ENCODE measurements around the gene DTNA.
"Not testable (repeated sequence)": the region's sequence is repeated elsewhere in the genome, so short reads cannot be mapped to it uniquely, and the experiment has no call there.

Gene DTNA

GRCh38 chr18:34709750-34710441 is at the start of gene DTNA:
Gene DTNA (plus strand): TSS chr18:34710298. CDS start chr18:34755977, 45,679 bp downstream.
- peak; percentile 93 for DNase-seq (ENCODE audit: low spot score)

GRCh38 chr18:34660572-34660971 is 49.5 kb upstream of the DTNA start:
- DNase-seq (ENCODE audit: low spot score) = peak; percentile 18

- DNase-seq (ENCODE audit: low spot score) = peak; percentile 80
These were observed 48.5 kb upstream of the DTNA start for GRCh38 chr18:34661464-34662087.

GRCh38 chr18:34676816-34677574 is 33.1 kb upstream of the DTNA start:
- DNase-seq (ENCODE audit: low spot score) = no peak

GRCh38 chr18:34689750-34690149 is 20.3 kb upstream of the DTNA start:
- DNase-seq (ENCODE audit: low spot score) = not testable (repeated sequence)

DNA sequence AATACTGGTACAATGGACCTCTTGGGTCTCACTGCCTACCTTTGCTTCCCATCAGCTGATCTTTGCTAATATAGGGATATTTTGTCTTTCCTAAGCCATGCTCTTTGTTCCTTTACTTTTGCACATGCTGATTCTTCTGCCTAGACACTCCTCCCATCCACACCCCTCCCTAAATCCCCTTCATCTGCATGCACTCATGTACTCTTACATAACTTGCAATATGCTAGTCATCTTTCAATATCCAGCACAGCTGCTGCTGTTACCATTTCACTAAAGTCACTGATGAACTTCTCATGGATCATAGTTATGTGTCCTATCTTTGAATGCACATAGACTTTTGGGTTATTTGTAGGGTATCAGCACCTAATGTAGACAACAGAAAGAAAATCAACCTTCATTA is 18.5 kb upstream of the DTNA start:
- DNase-seq (ENCODE audit: low spot score) = no peak

- DNase-seq (ENCODE audit: low spot score) = no peak
These were observed 15.4 kb upstream of the DTNA start for GRCh38 chr18:34694591-34695165.

DNA sequence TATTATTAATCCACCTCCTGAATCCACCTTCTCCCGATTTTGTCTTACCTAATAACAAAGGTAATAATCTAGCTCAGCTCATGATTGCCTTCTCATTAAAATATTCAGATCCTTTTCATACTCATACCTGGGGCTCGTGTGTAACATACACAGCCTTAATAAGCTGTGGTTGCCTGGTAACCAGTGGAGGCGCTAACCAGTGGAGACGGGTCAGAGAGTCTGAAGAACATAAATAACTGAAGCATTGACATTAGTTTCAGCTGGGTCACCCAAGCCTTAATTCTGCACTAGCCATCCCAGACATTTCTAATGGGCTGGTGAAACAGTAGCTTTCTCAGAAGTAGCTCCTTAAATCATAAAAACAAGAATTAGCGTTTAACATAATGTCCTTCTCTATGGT is 14.8 kb upstream of the DTNA start:
- no peak for DNase-seq (ENCODE audit: low spot score)

GRCh38 chr18:34696671-34697070 is 13.4 kb upstream of the DTNA start:
- DNase-seq (ENCODE audit: low spot score) = no peak

- DNase-seq (ENCODE audit: low spot score) = no peak
These were observed 12.9 kb upstream of the DTNA start for GRCh38 chr18:34697233-34697632.

- DNase-seq (ENCODE audit: low spot score) = no peak
These were observed 12.2 kb upstream of the DTNA start for GRCh38 chr18:34697891-34698290.

DNA sequence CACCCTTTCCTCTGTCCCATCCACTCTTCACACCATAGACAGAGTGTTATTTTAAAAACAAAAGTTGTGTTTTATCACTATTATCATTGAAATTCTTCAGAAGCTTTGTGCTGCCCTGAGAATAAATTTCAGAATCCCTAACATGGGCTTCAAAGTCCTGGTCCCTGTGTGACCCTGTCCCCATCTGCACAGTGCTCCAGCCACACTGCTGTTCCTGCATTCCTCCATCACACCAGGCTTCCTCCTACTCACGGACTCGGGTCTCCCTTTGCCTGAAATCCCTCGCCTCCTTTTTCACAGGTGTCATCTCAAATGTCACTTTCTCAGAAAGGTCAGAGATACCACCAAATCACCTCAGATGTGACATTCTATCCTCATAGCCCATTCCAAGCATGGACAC is 8.2 kb upstream of the DTNA start:
- DNase-seq (ENCODE audit: low spot score) = no peak

DNA sequence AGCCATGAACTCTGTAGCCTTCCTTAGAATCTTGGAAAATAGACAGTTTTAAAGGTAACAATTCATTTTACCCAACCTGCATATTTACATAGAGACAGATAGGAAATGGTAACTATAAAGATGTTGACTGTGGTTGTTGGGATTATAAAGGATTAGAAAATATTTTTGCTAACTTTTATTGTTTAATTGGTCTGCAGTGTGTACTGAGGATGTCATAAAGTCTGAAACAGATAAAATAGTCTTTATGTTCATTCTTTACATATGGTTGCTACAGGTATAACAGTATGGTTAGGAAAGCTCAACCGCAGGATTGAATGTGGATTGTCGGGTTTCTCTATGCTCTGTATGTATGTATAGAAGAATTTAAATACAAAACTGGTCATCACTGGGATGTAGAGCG is 7.3 kb upstream of the DTNA start:
- no peak for DNase-seq (ENCODE audit: low spot score)

GRCh38 chr18:34704074-34704473 is 6.0 kb upstream of the DTNA start:
- DNase-seq (ENCODE audit: low spot score) = no peak

GRCh38 chr18:34704823-34705222 is 5.3 kb upstream of the DTNA start:
- DNase-seq (ENCODE audit: low spot score) = no peak

DNA sequence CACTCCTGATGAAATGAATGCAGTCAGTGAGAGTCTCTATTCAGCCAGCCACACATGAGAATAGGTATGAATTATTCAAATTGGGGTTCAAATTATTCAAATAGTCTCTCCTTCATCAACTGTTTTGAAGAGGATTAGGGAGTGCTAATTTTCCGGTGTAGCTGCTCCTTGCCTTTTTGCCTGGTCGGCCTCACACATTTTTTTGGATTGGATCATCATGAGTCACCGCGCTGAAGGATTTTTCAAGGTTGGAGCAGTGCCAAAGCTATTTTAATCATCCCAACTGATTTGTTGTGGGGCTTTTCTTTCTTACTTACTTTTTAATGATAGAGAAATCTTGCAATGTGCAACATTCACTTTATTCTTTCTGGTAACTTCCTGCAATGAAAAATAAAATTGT is 2.4 kb upstream of the DTNA start:
- peak; percentile 62 for DNase-seq (ENCODE audit: low spot score)

- no peak for DNase-seq (ENCODE audit: low spot score)
These were observed 994 bp upstream of the DTNA start for GRCh38 chr18:34709104-34709503.

GRCh38 chr18:34710458-34710914 is 388 bp downstream of the DTNA start:
- peak; percentile 53 for DNase-seq (ENCODE audit: low spot score)

DNA sequence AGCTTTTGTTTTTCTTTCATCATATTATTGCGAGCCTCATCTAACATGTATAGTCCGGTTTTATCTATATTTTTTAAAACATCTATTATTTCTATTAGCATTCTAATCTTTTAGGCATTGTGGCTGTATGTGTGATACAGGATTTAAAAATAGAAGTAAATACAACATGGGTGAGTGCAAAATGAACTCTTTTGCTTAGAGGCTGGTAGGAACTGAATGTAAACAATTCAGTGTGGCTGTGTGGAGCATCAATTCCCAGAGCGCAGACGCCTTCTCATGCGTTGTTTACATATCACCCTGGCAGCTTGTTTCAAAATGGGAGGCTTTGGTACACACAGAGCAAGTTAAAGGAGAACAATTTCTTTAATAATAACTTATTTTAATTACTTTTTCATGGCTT is 836 bp downstream of the DTNA start:
- DNase-seq (ENCODE audit: low spot score) = peak; percentile 82

DNA sequence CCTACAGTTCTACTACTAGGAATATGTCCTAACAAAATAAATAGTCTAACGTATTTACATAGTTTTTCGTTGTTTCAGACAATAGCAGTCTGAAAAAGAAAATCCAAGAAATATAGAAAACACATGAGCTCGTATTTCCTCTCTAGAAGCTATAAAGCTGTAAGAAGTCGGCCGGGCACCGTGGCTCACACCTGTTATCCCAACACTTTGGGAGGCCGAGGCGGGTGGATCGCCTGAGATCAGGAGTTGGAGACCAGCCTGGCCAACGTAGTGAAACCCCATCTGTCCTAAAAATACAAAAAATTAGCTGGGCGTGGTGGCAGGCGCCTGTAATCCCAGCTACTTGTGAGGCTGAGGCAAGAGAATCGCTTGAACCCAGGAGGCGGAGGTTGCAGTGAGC is 6.0 kb downstream of the DTNA start:
- not testable (repeated sequence) for DNase-seq (ENCODE audit: low spot score)

DNA sequence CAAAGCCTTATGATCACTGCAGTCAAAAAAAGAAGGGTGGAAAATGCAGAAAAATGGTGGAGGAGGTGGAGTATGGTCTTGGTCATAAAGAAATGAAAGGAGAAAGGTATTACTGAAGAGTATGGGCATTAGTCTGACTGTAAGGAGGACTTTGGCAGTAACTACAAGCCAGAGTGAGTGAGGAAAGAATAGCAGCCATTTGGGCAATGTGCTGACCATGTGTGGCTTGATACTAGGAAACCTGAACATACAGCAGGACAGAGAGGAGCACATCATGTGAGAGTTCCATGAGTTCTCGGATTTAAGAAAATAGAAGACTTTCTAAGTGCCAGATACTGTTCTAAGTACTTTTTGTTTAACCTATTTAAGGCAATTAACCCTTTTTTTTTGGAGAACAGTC is 8.5 kb downstream of the DTNA start:
- DNase-seq (ENCODE audit: low spot score) = no peak

DNA sequence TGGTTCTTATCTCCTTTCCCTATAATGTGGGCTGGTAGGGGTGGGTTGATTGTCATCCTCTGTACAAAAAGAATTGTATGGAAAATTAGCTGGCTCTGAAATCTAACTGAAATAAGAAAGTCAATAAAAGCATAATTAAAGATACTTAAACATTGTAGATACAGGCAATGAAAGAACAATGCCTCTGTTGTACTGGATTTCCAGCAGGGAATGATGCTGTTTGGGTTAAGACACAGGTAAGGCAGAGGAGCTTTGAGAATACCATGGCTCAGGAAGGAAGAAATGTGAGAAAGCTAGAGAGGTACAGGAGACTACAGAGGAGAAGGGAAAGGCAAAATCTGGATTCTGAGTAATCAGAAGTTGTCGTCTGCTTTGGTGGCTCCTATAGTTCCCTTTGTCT is 10.1 kb downstream of the DTNA start:
- DNase-seq (ENCODE audit: low spot score) = no peak

DNA sequence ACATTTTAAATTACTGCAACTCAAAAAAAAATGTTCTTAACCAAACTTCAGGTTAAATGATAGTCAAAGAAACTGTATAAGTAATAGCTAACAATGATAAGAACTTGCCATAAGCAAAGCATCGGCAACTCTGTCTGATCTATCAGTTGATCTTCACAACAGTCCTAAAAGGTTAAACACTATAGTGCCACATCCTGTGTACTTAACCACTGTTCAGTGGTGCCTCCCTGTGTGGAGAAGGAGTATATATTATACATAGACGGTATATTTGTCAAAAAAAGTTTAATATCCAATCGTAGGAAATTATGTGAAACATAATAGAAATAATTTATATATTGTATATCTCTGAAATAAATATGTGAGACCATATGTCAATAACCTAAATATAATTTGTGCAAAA is 13.0 kb downstream of the DTNA start:
- no peak for DNase-seq (ENCODE audit: low spot score)

All from pons (tissue), 1 donor.